Measurements from ENCODE around the gene IPO11. TPM values are rescaled to one million over a fixed set of nuclear protein-coding genes. Genes with fewer than 3 reads are reported as not detected.

IPO11 gene
- total and polyA plus RNA-seq, 9 donors: 10.4 to 40.3 (median 24.6) TPM

DNA sequence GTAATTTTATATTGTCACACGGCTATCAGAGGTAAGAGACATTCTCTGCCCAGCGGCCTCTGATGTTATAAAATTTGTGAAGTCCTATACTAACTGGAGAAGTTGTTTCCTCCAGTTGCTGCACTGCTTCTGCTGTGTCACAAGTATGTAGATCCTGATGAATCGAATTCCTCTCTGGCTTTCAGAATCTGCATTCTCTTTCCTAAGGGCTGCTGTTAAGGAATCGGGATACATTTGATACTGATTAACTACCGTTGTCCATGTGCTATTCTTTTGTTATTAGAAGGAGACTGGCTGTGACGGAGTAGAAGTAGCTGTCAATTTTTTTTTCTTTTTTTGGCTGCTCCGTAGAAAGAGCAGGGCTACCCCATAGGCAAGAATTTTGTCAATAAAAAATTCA lies 84.3 kb downstream of the IPO11 start:
- intact Hi-C loops (cut with DNase I): no loop called here
- Histone ChIP-seq H3K9me3 (no peaks in the 10 kb centered on the region), H3K27ac (no peak overlapping the region), H3K36me3 (no peaks in the 10 kb centered on the region), H3K4me3 (no peak overlapping the region), H3K4me1 (ENCODE audit: insufficient read depth) (no peaks in the 10 kb centered on the region), H3K27me3 (no peaks in the 10 kb centered on the region)
- WGBS, 3 donors: 94 to 97% (median 96%) methylated on average over 7 of the region's 7 CpGs
- TF ChIP-seq POLR2A (IDR thresholded peaks at IDR 0.05) (no peak), EP300 (IDR thresholded peaks at IDR 0.05) (no peak)
- TF ChIP-seq, protein P1, sequence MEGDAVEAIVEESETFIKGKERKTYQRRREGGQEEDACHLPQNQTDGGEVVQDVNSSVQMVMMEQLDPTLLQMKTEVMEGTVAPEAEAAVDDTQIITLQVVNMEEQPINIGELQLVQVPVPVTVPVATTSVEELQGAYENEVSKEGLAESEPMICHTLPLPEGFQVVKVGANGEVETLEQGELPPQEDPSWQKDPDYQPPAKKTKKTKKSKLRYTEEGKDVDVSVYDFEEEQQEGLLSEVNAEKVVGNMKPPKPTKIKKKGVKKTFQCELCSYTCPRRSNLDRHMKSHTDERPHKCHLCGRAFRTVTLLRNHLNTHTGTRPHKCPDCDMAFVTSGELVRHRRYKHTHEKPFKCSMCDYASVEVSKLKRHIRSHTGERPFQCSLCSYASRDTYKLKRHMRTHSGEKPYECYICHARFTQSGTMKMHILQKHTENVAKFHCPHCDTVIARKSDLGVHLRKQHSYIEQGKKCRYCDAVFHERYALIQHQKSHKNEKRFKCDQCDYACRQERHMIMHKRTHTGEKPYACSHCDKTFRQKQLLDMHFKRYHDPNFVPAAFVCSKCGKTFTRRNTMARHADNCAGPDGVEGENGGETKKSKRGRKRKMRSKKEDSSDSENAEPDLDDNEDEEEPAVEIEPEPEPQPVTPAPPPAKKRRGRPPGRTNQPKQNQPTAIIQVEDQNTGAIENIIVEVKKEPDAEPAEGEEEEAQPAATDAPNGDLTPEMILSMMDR (IDR thresholded peaks at IDR 0.05): no peak
- no peak for DNase-seq

GRCh38 chr5:62498961-62499360 lies 86.4 kb downstream of the IPO11 start:
- no peaks in the 10 kb centered on the region for H3K4me1 ChIP-seq (ENCODE audit: insufficient read depth)
- WGBS, 3 donors: 85 to 97% (median 86%) methylated on average over 9 of the region's 9 CpGs
- H3K27ac ChIP-seq: no peak overlapping the region
- TF ChIP-seq POLR2A (IDR thresholded peaks at IDR 0.05) (no peak), EP300 (IDR thresholded peaks at IDR 0.05) (no peak)
- H3K36me3 ChIP-seq: no peaks in the 10 kb centered on the region
- intact Hi-C loops (cut with DNase I): no loop called here
- H3K27me3 ChIP-seq: no peaks in the 10 kb centered on the region
- no peak for DNase-seq
- no peaks in the 10 kb centered on the region for H3K9me3 ChIP-seq
- no peak overlapping the region for H3K4me3 ChIP-seq

DNA sequence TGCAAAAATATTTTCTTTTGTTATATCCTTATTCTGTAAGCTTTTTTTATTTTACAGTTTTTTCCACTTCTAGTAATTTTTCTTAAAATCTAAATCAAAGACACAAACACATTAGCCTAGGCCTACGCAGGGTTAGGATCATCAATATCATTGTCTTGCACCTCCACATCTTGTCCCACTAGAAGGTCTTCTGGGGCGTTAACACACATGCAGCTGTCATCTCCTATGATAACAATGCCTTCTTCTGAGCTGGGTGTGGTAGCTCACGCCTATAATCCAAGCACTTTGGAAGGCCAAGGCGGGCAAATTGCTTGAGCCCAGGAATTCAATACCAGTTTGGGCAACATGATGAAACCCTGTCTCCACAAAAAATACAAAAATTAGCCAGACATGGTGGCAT lies 87.2 kb downstream of the IPO11 start:
- Histone ChIP-seq H3K9me3 (no peaks in the 10 kb centered on the region), H3K4me3 (no peak overlapping the region), H3K27ac (no peak overlapping the region), H3K4me1 (ENCODE audit: insufficient read depth) (no peaks in the 10 kb centered on the region), H3K36me3 (no peaks in the 10 kb centered on the region), H3K27me3 (no peaks in the 10 kb centered on the region)
- WGBS, 3 donors: 97 to 98% (median 97%) methylated on average over 4 of the region's 4 CpGs
- DNase-seq: no peak
- intact Hi-C loops (cut with DNase I): no loop called here
- TF ChIP-seq EP300 (IDR thresholded peaks at IDR 0.05) (no peak), POLR2A (IDR thresholded peaks at IDR 0.05) (no peak)
- TF ChIP-seq, protein P1 (IDR thresholded peaks at IDR 0.05): no peak

DNA sequence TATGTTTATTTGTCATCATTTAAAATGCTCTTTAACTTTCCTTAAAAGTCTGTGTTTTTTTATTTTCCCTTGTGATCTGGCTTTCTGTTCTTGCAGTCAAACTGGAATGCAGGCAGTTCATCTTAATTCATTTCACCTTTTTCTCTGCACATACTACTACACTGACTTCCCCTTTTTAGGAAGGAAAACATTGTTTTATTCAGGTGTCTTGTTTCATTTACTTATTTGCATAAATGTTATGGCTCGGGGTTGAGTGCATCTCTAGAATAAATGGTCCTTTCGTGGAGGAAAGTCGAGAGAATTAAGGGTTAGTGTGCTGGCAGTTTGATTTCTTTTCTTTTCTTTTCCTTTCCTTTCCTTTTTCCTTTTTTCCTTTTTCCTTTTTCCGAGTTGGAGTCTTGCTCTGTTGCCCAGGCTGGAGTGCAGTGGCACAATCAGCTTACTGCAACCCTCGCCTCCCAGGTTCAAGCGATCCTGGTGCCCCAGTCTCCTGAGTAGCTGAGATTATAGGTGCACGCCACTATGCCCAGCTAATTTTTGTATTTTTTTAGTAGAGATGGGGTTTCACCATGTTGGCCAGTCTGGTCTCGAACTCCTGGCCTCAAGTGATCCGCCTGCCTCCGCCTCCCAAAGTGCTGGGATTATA lies 90.0 kb downstream of the IPO11 start:
- intact Hi-C loops (cut with DNase I): no loop called here
- Histone ChIP-seq H3K27me3 (no peaks in the 10 kb centered on the region), H3K9me3 (no peaks in the 10 kb centered on the region), H3K4me1 (ENCODE audit: insufficient read depth) (no peaks in the 10 kb centered on the region), H3K4me3 (no peak overlapping the region), H3K36me3 (no peaks in the 10 kb centered on the region), H3K27ac (no peak overlapping the region)
- TF ChIP-seq, protein P1 (IDR thresholded peaks at IDR 0.05): no peak
- 94 to 97% (median 96%) methylated on average over 10 of the region's 10 CpGs for WGBS, 3 donors
- no peak for DNase-seq

DNA sequence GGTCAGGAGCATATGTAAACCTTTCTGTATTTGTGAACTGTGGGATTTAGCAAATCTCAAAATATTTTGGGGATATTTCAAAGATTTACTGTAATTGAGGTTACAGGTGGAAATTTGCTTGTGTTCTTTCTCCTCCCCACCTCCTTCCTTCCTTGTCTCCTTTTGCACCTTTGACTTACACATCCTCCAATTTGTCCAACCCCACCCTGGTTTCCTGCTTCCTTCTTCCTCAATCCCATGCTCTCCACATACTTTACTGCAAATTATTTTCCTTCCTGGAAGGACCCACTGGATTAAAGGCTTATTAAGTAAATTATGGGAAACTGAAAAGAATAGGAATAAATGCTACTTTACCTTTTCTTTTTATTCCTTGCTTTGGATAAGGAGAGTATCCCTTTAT lies 91.6 kb downstream of the IPO11 start:
- Histone ChIP-seq H3K36me3 (no peaks in the 10 kb centered on the region), H3K9me3 (no peaks in the 10 kb centered on the region), H3K4me1 (ENCODE audit: insufficient read depth) (no peaks in the 10 kb centered on the region), H3K27me3 (no peaks in the 10 kb centered on the region), H3K27ac (no peak overlapping the region), H3K4me3 (no peak overlapping the region)
- intact Hi-C loops (cut with DNase I): no loop called here
- TF ChIP-seq EP300 (IDR thresholded peaks at IDR 0.05): no peak
- TF ChIP-seq, protein P1 (IDR thresholded peaks at IDR 0.05): no peak
- TF ChIP-seq POLR2A (IDR thresholded peaks at IDR 0.05): no peak
- no peak for DNase-seq

All from ovary (tissue), 9 donors.